ENCODE data around the gene ATP9A. TPM values are rescaled to one million over a fixed set of nuclear protein-coding genes. Genes with fewer than 3 reads are reported as not detected.

The ATP9A gene
- total RNA-seq, 4 donors from 2014 or later = 52.5 to 72.8 (median 61.7) TPM

DNA sequence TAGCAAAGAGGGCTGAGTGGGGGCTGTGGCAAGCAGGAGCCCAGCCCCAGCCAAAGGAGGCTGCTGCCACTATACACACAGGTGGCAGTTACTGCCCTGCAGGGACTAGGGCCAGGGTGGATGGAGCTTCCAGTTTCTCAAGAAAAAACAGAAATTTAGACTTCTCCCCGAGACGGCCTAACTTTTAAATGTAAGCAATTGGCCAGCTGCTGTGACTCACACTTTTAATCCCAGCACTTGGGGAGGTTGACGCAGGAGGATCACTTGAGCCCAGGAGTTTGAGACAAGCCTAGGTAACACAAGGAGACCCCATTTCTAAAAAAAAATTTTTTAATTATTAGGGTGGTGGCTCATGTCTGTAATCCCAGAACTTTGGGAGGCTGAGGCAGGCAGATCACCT lies 127.4 kb downstream of the ATP9A start:
- Histone ChIP-seq H3K36me3 (no peaks in the 10 kb centered on the region), H3K4me1 (peaks cover 4 to 7% of the 10 kb centered on the region in 2 donors), H3K9me3 (no peaks in the 10 kb centered on the region), H3K4me3 (replicated peaks in 1 of 3) (no peak overlapping the region), H3K27me3 (no peaks in the 10 kb centered on the region), H3K27ac (no peak overlapping the region)
- intact Hi-C loops (cut with DNase I) = no loop called here
- 80 to 91% methylated on average over 3 of the region's 3 CpGs for WGBS, 2 donors
- DNase-seq = no peak
- TF ChIP-seq CTCF (IDR thresholded peaks at IDR 0.05) = no peak
- TF ChIP-seq POLR2A (IDR thresholded peaks at IDR 0.05) = no peak

DNA sequence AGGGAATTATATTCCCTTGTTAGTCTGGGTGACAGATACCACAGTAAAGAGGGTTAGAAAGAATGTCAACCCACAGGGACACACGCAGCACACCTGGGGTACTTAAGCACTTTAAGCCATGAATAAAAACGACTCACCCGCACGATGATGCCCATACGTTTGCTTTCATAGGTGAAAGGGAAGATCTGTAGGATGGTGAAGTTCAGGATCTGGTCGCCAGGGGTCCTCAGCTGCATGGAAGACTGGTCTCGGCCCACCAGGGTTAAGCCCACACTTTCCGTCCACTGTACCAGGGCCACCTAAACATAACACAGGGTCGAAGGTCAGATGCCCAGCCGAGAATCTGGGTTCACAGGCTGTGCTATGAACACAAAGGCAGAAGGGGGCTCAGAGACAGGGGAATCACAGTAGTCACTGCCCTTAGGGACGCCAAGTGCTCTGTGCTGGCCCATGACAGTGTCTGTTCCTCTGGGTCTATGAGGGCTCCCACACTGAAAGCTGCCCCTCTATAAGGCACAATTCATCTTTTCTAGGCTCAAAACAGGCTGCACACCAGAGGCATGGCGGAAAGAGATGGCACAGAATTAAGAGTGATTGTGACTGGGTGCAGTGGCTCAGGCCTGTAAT lies 128.9 kb downstream of the ATP9A start:
- peak; percentile 51 to 52 for DNase-seq

GRCh38 chr20:51637241-51637640 lies 130.9 kb downstream of the ATP9A start:
- 92 to 94% methylated on average over 8 of the region's 8 CpGs for WGBS, 2 donors
- TF ChIP-seq POLR2A (IDR thresholded peaks at IDR 0.05) (no peak), CTCF (IDR thresholded peaks at IDR 0.05) (no peak)

More for the DNA sequence above, 128.9 kb downstream of the ATP9A start:
- no peak overlapping the region for H3K27ac ChIP-seq
- WGBS, 2 donors = 40% methylated on average over 8 to 12 of the region's 12 CpGs
- intact Hi-C loops (cut with DNase I) = no loop called here
- peak; percentile 58 to 80 (median 69) for TF ChIP-seq CTCF (IDR thresholded peaks at IDR 0.05)
- no peak for TF ChIP-seq POLR2A (IDR thresholded peaks at IDR 0.05)
- H3K9me3 ChIP-seq = no peaks in the 10 kb centered on the region
- peaks cover 4 to 7% of the 10 kb centered on the region in 2 donors for H3K4me1 ChIP-seq
- no peaks in the 10 kb centered on the region for H3K36me3 ChIP-seq
- H3K27me3 ChIP-seq = no peaks in the 10 kb centered on the region
- H3K4me3 ChIP-seq (replicated peaks in 1 of 3) = no peak overlapping the region

GRCh38 chr20:51636123-51636522 lies 132.1 kb downstream of the ATP9A start:
- Histone ChIP-seq H3K4me1 (peaks cover 0 to 12% of the 10 kb centered on the region in 2 donors), H3K4me3 (replicated peaks in 1 of 3) (no peak overlapping the region), H3K27ac (no peak overlapping the region), H3K27me3 (no peaks in the 10 kb centered on the region), H3K36me3 (no peaks in the 10 kb centered on the region), H3K9me3 (no peaks in the 10 kb centered on the region)
- no peak for DNase-seq
- WGBS, 2 donors = 92% methylated on average over 8 of the region's 8 CpGs
- TF ChIP-seq CTCF (IDR thresholded peaks at IDR 0.05) (no peak), POLR2A (IDR thresholded peaks at IDR 0.05) (no peak)
- intact Hi-C loops (cut with DNase I) = no loop called here

More at GRCh38 chr20:51637241-51637640, 130.9 kb downstream of the ATP9A start:
- Histone ChIP-seq H3K4me3 (replicated peaks in 1 of 3) (no peak overlapping the region), H3K27ac (no peak overlapping the region), H3K27me3 (no peaks in the 10 kb centered on the region), H3K36me3 (no peaks in the 10 kb centered on the region), H3K9me3 (no peaks in the 10 kb centered on the region), H3K4me1 (peaks cover 0 to 6% of the 10 kb centered on the region in 2 donors)
- no peak for DNase-seq
- intact Hi-C loops (cut with DNase I) = no loop called here

DNA sequence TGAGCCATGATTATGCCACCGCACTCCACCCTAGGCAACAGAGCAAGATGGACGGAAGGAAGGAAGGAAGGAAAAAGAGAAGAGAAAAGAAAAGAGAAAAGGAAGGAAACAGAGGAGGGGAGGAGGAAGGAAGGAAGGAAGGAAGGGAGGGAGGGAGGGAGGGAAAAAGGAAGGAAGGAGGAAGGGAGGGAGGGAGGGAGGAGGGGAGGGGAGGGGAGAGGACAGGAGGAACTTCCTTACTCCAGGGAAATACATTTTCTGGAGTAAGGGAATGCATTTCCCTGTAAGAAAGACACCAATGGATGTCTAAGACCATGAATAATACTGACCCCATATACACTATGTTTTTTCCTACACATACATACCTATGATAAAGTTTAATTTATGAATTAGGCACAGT lies 132.5 kb downstream of the ATP9A start:
- no peaks in the 10 kb centered on the region for H3K9me3 ChIP-seq
- H3K27ac ChIP-seq = no peak overlapping the region
- DNase-seq = no peak
- H3K36me3 ChIP-seq = no peaks in the 10 kb centered on the region
- H3K4me1 ChIP-seq = peaks cover 0 to 17% of the 10 kb centered on the region in 2 donors
- WGBS, 2 donors = 86 to 97% methylated on average over 2 of the region's 2 CpGs
- intact Hi-C loops (cut with DNase I) = no loop called here
- H3K27me3 ChIP-seq = no peaks in the 10 kb centered on the region
- no peak for TF ChIP-seq POLR2A (IDR thresholded peaks at IDR 0.05)
- TF ChIP-seq CTCF (IDR thresholded peaks at IDR 0.05) = no peak
- H3K4me3 ChIP-seq (replicated peaks in 1 of 3) = no peak overlapping the region
